LHCN-M2 (cell line): ENCODE measurements around the gene TMEM185B. TPM values are rescaled to one million over a fixed set of nuclear protein-coding genes. Genes with fewer than 3 reads are reported as not detected.
A peak's percentile ranks its signal among the peaks of the same experiment; 100 is the strongest.

Experiments
- DNase-seq: peaks from one replicate; pipeline ENCODE4 v3.0.0-alpha.2; 2012; ENCODE audit warnings: low read depth
- total RNA-seq: library from RNA; depleted of rRNA; stranded (reverse); fragments of >200 nt; gene quantifications from 2 replicates; pipeline ENCODE4 v1.2.3, GENCODE V29; 2014

TMEM185B gene
- total RNA-seq, 1 experiment from 2014 or later = 39.8 TPM

DNA sequence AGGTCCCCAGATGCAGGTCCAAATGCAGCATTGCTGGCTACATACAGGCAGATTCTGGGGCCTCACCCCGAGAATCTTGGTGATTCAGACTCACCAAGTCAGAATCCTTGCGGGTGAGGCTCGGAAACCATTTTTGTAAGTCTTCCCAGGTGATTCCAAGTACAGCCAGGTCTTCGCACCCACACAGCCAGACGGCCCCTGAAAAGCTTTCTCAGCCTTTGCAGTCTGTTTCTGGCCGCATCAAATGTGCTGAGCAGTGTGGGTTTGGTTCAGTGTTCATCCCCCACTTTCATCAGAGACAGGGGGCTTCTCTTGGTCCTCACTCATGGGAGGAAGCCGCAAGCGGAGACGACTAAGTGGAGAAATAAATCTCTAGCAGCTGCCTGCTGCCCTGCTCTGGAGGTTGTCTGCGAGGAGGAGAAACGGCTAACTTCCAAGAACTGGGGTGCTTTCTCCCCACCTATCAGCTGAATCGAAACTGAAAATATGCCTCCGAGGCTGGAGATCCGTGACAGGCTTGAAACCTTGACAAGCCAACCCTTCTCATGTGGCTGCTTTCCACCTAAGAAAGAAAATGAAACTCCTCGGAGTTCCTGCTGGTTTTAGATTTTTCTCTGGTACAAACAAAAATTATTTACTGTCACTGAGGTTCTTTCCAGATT is 8.9 kb upstream of the TMEM185B start:
- DNase-seq = peak; percentile 32

DNA sequence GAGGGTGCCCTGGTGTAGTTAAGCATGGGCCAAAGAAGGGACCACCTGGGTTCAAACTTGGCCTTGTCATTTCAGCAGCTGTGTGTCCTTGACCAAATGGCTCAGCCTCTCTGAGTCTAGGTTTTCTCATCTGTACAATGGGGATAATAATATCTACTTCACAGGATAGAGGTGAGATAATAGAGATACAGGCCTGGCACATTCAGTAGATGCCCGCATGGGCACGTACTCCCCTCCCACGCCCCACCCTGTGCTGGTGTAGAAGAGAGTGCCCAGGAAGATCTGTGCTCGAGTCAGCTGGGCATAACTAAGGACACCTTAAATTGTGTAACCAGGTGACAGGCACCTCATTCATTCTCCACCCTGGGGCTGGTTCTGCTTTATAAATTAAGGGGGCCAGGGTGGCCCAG is 8.4 kb upstream of the TMEM185B start:
- DNase-seq = no peak

DNA sequence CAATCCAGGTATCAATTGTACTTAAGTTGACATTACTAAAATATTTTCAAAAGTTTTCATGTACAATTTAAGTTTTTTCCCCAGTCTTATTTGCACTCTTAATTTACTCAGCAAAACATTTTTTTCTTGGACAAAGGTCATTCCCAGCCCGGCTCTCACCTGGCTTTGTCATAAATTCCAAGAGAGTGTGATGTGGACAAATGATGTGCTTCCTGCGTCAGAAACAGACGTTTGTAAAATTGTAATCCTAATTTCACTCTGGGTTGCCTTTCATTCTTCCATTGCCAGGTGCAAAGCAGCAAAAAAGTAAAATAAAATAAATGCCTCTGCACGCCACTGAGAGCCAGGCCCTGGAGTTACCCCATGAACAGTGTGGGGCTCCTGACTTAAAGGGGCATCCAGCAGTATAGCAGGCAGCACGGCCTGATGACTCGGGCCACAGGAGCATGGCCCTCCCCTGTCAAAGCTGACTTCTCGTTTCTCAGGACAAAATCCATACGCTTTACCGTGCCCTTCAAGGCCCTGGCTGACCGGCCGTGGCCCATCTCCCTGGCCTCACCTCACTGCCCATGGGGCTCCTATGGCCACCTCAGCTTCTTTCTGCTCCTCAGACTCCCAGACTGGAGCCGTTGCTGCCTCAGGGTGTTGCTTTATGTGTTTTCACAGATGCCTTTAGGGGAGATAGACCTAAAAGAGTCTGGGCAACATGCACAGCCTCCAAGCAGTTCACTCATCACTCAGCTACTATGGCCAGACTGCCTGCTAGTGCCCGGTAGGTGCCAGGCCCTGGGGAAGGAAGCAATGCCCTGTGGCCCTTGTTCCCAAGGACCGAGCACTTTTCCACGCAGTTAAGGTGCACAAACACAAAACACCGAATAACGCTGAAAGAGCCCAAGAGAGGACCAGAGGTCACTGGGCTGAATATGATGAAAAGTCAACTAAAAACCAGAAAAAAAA is 7.6 kb upstream of the TMEM185B start:
- DNase-seq = no peak

DNA sequence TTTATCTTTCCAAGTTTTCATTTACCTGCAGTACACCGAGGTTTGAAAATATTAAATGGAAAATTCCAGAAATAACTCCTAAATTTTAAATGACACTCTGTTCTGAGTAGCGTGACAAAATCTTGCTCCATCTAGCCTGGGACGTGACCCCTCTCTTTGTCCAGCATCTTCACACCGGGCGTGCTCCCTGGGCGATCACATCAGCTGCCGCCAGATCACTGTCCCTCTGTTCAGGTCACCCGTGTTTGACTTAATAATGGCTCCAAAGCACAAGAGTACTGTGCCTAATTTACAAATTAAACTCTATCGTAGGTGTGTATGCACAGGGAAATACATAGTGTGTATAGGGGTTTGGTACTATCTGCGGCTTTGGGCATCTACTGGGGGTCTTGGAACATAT is 6.1 kb upstream of the TMEM185B start:
- DNase-seq = no peak

DNA sequence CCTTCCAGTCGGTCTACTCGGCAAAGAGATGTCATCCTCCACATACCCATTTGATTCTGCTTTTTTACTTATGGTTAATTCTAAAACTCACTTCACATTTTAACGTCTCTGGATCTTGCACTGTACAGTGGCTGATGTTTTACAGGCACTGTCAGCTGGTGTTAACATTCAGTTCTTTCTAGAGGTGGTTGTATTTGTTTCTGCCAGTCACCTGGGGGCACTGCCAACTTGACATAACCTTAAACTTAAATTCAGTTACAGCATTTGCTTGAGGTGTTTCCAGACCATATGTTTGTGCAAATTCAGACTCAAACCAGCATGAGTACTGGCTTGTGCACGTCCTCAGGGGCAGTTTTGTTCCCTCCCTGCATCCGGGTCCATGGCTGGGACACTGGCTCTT is 5.3 kb upstream of the TMEM185B start:
- no peak for DNase-seq

DNA sequence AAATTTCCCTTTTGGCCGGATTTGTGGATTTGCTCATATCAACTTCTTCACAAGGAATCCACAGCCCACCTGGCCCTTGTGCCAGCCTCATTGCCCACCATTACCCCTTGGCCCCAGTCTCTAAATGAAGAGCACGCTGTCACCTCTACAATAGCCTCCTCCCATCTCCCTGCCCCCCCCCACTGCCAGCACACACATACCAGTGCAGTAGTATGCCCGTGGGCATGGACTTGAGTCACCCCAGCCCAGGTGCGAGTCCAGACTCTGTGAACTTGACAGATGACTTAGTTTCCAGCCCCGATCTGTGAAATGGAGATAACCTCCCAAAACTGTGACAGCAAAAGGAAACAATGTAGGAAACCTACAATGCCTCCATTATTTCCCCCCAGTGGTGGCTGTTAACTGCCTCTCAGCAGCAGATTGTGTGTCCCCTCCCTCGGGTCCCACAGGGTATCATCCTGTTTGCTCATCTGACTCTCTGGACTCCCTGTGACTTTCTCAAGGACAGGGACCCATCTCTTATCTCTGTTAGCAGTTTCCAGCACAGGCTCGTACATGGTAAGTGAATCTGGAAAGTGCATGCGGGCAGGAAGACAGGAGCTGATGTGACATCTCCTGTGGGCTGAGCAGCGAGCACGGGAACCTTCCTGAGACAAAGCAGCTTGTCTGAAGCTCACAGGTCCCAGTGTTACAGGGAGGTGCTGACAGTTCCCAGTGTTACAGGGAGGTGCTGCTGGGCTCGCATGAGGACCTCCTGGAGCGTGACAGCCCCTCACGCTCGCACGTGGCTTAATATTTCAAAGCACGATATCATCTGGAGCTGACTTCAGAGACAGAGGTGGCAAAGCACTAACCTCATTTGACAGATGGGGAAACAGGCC is 4.2 kb upstream of the TMEM185B start:
- no peak for DNase-seq

DNA sequence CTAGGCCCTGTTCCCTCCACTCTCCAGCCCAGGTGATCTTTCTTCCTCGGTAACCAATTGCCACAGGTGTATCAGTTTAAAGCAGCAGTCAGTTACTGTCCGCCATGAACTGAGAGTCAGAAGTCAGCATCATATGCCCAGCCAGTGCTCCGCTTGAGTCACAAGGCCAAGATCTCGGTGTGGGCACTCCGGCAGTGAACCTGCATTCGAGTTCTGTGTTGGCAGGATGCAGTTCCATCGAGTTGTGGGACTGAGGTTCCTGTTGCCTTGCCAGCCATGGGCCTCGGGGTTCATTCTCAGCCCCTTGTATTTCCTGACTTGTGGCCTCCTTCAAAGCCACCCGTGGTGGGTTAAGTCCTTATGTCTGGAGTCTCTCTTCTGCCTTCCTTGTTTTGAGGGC is 3.1 kb upstream of the TMEM185B start:
- no peak for DNase-seq

DNA sequence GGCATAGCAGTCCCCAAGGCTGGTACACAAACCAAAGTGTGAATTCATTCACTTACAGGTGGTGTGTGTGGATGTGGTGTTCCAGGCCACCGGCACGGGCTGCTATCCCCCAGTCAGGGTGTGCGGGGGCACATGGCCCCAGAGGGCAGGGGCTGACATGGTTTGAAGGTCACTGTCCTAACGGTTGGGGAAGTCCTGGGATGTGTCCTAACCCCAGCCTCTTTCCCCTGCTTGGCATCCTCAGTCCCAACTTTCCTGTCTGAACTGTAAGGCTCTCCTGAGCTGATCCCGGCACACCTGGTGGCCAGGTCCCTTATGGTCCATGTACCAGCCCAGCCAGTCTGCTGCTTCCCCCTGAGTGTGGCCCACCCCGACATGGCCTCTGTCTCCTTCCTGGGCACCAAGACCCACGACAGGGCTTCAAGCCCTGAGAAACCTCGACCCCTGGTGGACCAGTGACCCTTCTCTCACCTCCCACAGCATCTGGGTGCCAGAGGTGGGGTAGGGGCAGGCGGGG is 2.4 kb upstream of the TMEM185B start:
- no peak for DNase-seq

DNA sequence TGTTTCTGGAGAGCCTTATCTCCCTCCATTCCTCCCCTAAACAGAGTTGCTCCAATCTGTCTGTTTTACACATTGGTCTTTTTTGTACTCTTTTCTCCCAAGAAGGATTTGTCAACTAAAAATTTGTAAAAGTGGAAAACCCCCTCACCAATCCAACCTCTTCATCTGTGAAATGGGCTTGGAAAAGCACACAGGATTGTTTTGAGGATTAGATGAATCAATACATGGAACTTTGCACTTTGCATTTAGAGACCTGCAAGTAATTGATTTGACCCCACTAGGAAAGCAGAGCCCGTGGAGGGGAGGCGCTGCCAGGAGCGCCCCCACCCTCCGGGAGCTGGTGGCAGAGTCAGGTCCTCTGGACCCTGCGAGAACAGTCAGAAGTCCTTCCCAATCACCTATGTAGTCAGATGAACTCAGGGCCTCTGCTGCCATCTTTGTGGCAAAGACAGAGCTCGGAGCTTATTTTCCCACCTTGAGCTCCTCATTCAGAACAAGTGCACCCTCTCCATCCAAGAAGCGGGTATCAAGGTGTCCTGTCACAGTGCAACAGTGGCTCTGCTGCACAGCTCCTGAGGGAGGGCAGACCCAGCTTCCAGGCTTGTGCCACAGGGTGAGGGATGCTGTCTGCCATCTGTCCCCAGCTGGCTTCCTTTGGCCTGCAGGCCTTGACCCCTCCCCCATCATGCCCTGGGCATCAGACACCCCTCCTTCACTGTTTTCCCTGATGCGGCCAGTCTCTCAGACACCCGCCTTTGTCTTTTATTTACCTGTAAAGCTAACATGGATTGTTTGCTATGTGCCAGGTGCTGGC is 1.7 kb upstream of the TMEM185B start:
- DNase-seq = no peak

DNA sequence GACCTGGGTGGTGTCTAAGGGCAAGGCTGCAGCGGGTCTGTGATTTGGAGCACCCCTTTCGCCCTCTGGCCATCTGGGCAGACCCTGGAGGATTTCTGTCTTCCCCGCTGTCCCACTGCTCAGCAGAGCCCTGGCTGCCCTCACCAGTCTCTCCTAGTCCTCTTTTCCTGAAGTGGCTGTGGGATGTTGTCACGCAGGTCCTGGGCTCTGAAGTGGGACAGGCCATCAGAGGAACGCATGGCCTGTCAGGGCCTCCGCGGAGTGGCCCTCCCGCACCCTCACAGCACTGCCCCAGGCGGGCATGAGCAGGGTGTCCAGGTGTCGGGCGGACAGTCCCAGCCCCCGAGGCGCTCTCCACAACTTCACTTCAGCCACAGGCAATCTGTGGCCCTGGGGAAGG is 1.1 kb upstream of the TMEM185B start:
- no peak for DNase-seq

DNA sequence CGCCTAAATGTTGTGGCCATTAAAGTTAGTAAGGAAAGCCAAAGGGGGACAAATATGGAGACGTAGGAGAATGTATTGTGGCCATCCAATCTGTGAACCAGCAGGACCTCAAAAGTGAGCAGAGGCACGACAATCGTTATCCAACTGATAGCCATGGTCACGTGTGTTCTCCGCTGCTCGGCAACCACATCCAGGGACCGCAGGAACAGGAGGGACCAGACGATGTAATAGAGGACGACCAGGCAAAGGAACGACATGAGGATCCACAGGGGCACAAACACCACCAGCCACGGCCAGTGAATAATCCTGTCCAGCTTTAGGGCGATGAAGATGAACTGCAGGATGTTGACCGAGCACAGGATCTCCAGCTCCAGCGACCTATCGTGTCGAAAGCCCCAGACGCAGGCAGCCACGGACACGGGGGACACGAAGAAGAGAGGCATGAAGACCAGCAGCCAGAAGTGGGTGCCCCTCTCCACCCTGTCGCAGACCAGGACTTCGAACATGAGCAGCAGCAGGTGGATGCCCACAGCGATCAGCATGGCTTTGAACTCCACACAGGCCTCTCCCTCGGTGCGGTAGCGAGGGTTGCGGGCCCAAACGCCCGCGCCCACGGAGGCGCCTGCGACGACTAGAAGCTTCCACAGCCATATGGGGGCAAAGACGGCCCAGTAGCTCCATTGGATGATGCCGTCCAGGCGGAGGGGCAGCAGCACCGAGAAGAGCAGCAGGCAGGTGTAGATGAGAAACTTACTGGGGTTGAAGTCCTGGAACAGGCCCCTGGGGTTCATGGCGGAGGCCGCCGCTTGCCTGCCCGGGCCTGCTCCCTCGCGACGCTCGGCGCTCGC is 790 bp downstream of the TMEM185B start:
- DNase-seq = no peak

DNA sequence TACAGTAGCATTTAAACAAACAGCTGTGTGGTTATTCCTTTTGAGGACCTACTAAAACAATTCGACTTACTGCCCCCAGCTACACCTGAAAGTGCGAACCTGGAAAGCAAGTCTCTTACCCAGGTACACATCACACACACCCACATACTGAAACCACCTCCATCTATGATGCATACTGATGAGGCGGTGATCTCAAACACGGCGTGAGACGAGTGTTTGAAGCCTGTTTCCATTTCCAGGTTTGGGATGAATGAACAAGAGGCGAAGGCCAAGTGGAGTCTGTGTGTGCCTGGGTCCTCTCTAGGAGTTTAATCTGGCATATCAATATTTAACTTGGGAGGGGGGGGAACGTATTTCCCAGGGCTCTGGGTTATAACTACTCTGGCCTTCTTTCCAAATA is 1.6 kb downstream of the TMEM185B start:
- DNase-seq = no peak

DNA sequence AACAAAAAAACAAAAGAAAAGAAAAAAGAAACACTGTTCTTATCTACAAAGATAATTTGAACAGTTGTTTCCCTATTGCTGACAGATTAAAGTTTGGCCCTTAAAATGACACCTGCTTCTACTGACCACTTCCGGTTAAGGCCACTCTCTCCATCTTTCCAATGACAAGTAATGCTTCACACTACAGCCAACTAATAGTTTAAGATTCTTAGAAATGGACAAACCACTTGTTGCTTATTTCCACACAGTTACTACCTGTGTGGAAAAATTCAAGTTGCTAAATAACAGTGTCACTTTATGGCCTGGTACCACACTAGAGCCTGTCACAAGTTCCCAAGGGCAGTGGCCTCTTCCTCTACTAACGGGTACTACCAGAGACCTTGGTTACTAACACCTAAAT is 2.4 kb downstream of the TMEM185B start:
- no peak for DNase-seq

DNA sequence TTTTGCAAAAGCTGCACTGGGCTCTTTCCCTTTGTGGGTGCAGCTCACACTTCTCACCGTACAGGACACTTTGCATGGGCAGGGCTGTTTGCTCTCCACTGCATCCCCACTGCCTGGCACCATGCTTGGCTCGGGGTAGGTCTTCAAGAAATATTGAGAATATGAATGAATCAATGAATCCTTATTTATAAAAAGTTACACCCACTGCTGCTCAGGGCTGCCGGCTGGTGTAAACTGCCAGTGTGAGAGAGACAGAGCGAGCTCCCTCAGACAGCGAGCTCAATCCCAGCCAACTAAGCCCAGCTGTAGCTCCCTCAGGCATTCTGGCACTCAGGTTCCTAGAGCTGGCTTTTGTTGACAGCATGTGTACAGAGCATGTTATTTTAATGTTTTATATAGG is 3.4 kb downstream of the TMEM185B start:
- no peak for DNase-seq

DNA sequence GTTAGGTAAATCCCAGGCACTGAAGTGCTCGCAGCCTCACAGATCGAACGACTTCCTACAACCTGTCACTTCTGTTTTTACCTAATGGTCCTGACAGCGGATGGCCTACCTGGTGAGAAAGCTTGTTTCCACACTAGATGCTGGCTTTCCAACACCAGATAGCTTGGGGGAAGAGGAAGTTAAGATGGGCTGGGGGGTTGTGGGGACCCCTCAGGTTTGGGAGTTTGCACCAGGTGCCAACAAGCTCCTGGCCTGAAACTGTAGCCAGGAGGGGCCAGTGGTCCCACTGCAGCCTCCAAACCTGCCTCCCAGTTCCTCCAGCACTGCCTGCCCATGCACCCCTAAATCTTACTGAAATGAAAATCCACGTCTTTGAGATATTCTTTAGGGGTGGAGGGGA is 3.9 kb downstream of the TMEM185B start:
- no peak for DNase-seq

DNA sequence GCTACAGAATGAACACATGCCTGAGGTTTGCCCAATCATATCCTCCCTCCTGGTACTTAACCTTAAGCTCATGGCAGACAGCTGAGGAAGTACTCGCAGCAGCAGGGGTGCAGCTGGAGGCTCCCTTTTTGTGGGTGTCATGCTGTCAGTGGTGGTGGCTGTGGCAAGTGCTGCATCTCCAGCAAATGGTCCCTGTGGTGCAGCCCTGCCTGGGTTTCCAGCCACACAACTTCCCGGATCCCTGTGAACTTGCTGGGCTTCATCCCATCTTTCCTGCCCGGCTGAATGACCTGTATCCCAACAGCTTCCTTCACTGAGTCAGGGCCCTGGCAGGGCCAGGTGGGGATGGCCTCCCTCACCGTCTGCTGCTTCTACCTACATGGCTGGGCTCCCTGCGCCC is 5.0 kb downstream of the TMEM185B start:
- no peak for DNase-seq

DNA sequence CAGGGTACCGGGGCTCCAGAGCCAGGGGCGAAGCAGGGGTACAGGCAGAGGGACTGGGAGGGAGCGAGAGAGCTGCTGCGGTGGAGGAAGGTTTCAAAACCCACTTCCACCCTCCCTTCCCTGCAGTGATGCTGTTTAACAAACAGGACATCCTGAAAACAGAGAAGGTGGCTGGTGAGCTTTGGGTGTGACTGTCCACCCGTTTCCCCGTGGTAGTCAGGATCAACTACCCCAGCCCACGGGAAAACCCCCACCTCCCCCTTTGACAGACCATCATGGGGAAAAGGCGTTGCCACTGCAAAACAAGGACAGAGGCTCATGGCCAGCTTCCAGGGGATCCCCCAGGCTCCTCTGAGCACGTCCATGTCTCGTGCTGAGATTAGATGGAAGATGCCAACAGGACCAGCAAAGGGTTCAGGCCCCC is 12.9 kb downstream of the TMEM185B start:
- no peak for DNase-seq

DNA sequence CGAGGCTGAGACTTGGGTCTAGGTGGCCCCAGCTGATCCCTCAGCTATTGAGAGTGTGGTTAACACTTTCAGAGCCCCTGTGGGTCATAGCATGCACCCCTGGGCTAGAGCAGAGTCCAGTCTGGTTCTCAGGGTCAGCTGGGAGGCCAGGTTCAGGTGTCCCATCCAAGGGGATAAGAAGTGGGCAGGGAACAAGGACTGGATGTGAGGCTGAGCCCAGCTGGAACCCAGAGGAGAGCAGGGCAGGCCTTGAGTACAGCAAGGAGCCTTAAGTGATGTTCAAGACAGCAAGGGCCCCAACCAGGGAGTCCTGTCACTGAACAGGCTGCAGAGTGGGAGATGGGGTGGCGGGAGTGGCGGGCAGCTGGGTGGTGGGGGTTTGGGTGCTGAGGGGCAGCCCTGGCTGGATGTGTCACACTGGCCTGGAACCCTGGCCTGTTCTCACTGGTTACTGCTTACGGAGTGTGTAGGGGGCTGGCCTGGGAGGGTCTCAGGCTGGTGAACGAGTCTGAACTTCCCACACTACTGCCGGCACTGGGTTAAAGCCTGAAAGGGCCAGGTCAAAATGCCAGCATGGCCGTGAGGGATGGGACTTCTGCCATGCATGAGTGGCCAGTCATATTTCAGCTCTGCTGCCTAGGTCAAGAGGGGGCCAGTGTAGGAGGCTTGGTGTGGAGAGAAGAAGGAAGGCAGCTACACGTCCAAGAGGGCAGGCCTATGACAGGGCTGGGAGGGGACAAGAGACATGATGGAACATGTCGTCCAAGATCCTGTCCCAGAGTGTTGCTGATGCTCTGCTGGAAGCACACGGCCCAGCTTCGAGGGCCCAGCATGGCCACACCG is 13.6 kb downstream of the TMEM185B start:
- no peak for DNase-seq
